AG09319 (cell line): ENCODE data around the gene TTC28.

Experiments used
- DNase-seq: peaks from one replicate; pipeline ENCODE4 v3.0.0-alpha.2; 2010; ENCODE audit warnings: low read depth; ENCODE audit errors: extremely low read depth
- TF ChIP-seq, protein P1 (sequence below): IDR thresholded peaks from 2 replicates; pipeline ENCODE4 v1.5.1; 2011; ENCODE audit warnings: low read depth, mild to moderate bottlenecking, inconsistent platforms, low read length, moderate library complexity

TTC28 gene

DNA sequence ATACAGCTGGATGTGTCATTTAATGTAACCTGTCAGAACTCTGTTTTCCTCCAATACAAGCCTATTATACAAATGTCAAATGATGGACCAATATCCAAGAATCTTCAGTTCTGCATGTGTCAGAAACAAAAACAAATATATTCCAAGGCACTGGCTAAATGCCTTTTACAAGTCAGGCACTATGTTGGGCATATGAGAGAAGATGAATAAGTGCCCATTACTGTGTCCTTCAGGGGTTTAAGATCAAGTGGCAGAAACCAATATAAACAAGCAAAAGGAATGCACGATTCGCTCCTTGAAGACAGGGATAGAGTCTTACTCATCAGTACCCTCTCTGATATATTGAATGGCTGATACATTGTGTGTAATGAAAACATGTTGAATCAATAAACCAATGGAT lies 254.4 kb downstream of the TTC28 start:
- TF ChIP-seq, protein P1, sequence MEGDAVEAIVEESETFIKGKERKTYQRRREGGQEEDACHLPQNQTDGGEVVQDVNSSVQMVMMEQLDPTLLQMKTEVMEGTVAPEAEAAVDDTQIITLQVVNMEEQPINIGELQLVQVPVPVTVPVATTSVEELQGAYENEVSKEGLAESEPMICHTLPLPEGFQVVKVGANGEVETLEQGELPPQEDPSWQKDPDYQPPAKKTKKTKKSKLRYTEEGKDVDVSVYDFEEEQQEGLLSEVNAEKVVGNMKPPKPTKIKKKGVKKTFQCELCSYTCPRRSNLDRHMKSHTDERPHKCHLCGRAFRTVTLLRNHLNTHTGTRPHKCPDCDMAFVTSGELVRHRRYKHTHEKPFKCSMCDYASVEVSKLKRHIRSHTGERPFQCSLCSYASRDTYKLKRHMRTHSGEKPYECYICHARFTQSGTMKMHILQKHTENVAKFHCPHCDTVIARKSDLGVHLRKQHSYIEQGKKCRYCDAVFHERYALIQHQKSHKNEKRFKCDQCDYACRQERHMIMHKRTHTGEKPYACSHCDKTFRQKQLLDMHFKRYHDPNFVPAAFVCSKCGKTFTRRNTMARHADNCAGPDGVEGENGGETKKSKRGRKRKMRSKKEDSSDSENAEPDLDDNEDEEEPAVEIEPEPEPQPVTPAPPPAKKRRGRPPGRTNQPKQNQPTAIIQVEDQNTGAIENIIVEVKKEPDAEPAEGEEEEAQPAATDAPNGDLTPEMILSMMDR, result no peak
- no peak for DNase-seq

GRCh38 chr22:28424427-28425080 lies 255.1 kb downstream of the TTC28 start:
- peak; percentile 74 for DNase-seq
- TF ChIP-seq, protein P1, result no peak

DNA sequence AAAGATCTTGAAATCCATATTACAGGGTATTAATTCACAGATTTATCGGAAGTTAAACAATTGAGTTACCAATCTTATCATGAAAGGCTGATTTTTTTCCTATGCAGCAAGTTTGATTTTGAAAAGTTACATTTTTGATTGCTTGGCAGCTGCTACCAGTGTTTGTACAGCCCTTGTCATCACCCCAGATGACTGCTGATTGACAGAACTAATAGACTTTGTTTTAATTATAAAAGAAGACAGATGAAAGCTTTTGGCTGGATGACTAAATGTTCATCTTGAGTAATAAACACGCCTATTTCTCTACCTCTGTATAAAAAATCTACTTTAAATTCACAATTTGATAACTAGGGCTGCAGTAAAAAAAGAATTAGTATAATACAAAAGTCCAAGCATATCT lies 259.7 kb downstream of the TTC28 start:
- DNase-seq, result no peak
- TF ChIP-seq, protein P1, result no peak

DNA sequence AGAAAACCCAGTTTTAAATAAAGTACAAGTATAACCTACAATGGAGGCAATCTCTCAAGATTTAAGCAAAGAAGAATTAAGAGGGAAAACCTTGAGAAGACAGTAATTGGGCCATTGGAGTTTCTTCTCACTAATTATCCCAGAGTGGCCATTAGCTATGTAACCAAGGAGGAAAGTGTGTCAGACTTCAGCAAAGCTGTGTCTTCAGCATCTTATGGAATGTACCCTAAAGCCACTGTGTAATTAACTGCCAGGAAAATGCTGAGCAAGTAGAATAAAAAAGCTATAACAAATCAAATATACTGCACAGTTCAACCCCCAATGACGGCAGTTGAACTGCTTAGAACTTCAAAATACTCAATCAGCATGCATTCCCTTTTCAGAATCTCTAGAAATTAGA lies 261.6 kb downstream of the TTC28 start:
- TF ChIP-seq, protein P1, result no peak

DNA sequence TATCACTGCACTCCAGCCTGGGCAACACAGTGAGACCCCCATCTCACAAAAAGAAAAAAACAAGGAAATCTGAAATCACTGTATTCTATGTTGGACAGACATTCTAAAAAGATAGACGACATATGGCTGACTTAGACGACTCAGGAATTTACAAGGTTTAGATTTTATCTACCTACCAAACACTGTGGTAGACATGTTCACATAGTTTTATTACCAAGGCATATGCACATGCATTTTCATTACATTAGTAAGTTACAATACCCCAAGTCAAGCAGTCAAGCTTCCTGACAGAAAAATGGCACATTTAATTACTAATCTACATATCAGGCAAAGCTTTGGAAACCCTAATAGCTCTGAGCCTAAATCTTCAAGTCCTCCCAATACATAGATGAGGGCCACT lies 262.2 kb downstream of the TTC28 start:
- DNase-seq, result no peak
- TF ChIP-seq, protein P1, result no peak

More for the DNA sequence above, 261.6 kb downstream of the TTC28 start:
- no peak for DNase-seq

DNA sequence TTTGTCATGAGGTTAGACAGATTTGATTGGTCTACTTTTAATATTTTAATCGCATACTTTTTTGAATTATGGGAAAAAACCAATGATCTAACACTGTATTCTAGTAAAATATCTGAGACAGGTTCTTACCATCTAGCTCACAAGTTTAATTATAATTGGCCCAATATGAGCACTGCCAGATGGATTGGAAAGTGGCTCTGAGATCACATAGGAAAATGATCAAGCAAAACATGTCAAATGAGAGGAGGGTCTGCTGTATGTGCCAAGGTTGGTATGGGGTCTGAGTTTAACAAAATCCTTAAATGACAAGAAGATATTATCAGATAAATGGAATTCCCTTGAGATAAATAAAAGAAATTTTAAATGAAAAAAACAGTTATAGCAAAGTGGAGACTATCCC lies 264.7 kb downstream of the TTC28 start:
- DNase-seq, result no peak
- TF ChIP-seq, protein P1, result no peak

GRCh38 chr22:28413612-28414399 lies 265.8 kb downstream of the TTC28 start:
- no peak for DNase-seq
- TF ChIP-seq, protein P1, result no peak
